NCI-H2171 (cell line): ENCODE results near the gene UBE2Q1.
A peak's percentile ranks its signal among the peaks of the same experiment; 100 is the strongest.

Source experiments
- DNase-seq: peaks from one replicate; lab custom pipeline; 2025; lab: John Stamatoyannopoulos, UW

UBE2Q1 gene

GRCh38 chr1:154577346-154578057, 19.0 kb upstream of the UBE2Q1 start:
- DNase-seq = no peak

GRCh38 chr1:154575951-154576566, 17.6 kb upstream of the UBE2Q1 start:
- no peak for DNase-seq

GRCh38 chr1:154575147-154575927, 16.9 kb upstream of the UBE2Q1 start:
- no peak for DNase-seq

- DNase-seq = no peak
Observed at GRCh38 chr1:154574716-154575115, 16.3 kb upstream of the UBE2Q1 start.

GRCh38 chr1:154573168-154573510, 14.7 kb upstream of the UBE2Q1 start:
- DNase-seq = no peak

GRCh38 chr1:154572468-154573167, 14.2 kb upstream of the UBE2Q1 start:
- no peak for DNase-seq

- DNase-seq = no peak
Observed at GRCh38 chr1:154571964-154572288, 13.5 kb upstream of the UBE2Q1 start.

GRCh38 chr1:154571244-154571963, 12.9 kb upstream of the UBE2Q1 start:
- DNase-seq = no peak

GRCh38 chr1:154568157-154568815, 9.8 kb upstream of the UBE2Q1 start:
- DNase-seq = no peak

- peak; percentile 87 for DNase-seq
Observed at GRCh38 chr1:154567386-154568156, 9.1 kb upstream of the UBE2Q1 start, which contains the start of gene CHRNB2. Gene CHRNB2 (plus strand): TSS chr1:154567778. CDS start chr1:154568045, 267 bp downstream.

GRCh38 chr1:154565876-154566275, 7.4 kb upstream of the UBE2Q1 start:
- DNase-seq = no peak

GRCh38 chr1:154559466-154560044, 1.1 kb upstream of the UBE2Q1 start:
- peak; percentile 80 for DNase-seq

GRCh38 chr1:154558720-154559465, 431 bp upstream of the UBE2Q1 start:
- DNase-seq = peak; percentile 99

- no peak for DNase-seq
Observed at GRCh38 chr1:154557248-154557938, 1.1 kb downstream of the UBE2Q1 start.

GRCh38 chr1:154556422-154556821, 2.0 kb downstream of the UBE2Q1 start:
- DNase-seq = no peak

- DNase-seq = no peak
Observed at GRCh38 chr1:154553056-154554030, 5.1 kb downstream of the UBE2Q1 start.

GRCh38 chr1:154552036-154552435, 6.4 kb downstream of the UBE2Q1 start:
- no peak for DNase-seq

GRCh38 chr1:154551474-154551873, 7.0 kb downstream of the UBE2Q1 start:
- no peak for DNase-seq
